Measurements from ENCODE around the gene NLGN1.

- TF ChIP-seq CTCF (IDR thresholded peaks at IDR 0.05): no peak
- no peak for TF ChIP-seq POLR2A (IDR thresholded peaks at IDR 0.05)
Observed at GRCh38 chr3:174097686-174098085, 700.1 kb downstream of the NLGN1 start.

Data from heart left ventricle (tissue), 13 donors.